Activated CD8-positive, alpha-beta memory T cell treated with anti-CD3 and anti-CD28 coated beads for 1 hour (primary cell): Measurements from ENCODE around the gene C11orf98.
"Not testable (repeated sequence)": the region's sequence is repeated elsewhere in the genome, so short reads cannot be mapped to it uniquely, and the experiment has no call there.

Experiments
- DNase-seq, 2 donors: peaks; one replicate each; pipeline ENCODE4 v3.0.0-alpha.2; 2020; ENCODE audit warnings: low read depth in 1 of 2; ENCODE audit errors: extremely low read depth in 1 of 2

Gene C11orf98

DNA sequence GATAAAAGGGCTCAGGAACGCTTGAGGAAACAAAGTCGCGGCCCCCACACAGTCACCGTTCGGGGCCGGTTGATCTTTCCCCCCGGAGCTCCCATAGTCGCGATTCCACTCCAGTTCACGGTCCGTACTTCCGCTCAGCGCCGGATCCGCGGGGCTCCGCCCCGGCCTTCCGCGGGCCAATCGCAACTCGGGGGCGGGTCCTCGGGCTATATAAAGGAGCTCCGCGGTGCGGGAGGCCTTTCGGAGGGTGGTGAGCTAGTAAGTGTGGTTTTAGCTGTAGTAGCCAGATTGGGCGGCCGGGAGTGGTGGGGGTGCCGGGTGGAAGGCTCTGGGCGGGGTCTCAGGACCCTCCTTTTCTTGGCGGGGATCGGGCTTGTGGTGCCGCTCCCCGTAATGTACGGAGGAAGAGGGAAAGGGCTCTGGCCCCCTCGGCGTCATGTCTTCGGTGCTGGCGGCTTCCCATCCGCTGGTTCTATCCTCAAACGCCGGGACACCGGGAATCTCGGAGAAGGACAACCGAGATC, at the start of gene C11orf98, which contains the start of gene CSKMT:
Gene C11orf98 (minus strand): TSS at position 136 of the 524 bp plus-strand sequence. CDS start 41 bp downstream, at position 95.
Gene CSKMT (plus strand): TSS at position 238 of the 524 bp plus-strand sequence. CDS start 568 bp downstream, outside the sequence.
- DNase-seq, result peak; percentile 90 to 91

DNA sequence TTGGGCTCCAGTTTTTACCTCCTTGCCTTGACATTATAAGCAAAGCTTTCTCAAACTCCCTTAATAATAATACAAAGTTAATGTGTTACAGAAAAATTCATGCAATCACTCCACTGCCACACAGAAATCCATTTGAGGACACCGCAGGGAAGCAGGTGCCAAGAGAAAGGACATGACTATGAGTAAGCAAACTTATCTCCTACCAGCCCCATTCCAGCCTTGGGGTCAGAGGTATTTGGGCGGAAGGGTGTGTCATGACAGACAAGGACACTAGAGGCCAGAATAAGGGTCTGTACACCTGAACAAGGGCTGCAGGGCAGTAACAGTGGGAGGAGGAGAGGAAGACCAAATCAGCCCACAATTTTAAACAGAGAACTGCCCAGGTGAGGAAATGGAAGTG, 48.3 kb upstream of the C11orf98 start:
- no peak for DNase-seq

DNA sequence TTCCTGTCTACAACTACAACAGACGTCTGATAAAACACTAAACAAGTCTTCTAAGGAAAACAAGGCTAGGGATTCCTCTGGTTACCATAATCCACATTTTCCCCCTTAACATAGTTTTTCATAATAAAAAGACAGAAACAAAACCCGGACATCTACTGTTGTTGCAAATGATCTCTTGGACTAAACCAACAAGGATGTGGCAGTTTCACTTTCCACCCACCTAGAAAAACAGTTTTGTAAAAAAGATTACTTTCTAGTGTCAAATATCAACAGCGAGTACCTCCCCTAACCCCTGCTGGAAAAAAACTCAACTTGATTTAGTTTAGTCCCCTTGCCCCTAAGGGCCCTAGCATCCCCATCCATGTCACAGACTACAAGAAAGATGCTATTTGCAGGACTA, 47.9 kb upstream of the C11orf98 start:
- DNase-seq, result no peak

DNA sequence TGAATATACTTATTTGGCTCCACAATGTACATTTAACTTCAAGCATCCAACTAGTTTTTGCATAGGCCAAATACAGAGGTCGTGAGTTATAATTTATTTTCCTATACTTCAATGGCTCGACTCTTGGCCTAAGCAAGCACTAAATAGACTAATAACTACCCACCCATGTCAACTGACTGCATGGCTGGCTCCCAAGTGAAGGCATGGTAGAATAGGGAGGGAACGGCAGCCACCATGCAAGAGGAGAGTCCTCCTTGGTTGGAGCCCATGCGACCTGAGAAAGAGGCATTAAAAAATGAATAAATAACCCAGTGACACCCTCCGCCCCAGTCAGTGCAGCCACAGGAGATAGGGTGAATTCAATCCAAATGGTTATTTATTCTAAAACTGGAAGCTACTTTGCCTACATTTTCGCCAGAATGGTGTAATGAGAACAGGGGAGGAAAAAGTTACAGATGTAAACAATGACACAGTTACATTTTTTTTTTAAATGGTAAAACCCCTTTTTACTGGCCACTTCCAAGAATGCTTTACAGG, 47.3 kb upstream of the C11orf98 start:
- no peak for DNase-seq

DNA sequence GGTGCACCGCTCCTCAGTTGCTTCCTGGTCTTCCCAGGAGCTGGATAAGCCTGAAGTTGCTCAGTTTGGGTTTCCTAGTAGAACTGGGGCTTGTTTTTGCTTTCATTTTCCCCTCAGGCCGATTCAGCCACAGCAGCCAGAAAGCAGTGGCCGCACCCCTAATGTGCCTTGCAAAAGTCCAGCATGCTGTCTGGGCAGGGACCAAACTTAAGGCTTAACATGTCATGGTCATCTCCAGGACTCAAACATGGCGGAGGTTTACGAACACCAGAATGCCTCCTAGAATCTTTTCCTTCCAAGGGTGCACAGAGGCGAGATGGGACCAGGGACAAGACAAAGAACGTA, 45.0 kb upstream of the C11orf98 start:
- DNase-seq, result no peak

DNA sequence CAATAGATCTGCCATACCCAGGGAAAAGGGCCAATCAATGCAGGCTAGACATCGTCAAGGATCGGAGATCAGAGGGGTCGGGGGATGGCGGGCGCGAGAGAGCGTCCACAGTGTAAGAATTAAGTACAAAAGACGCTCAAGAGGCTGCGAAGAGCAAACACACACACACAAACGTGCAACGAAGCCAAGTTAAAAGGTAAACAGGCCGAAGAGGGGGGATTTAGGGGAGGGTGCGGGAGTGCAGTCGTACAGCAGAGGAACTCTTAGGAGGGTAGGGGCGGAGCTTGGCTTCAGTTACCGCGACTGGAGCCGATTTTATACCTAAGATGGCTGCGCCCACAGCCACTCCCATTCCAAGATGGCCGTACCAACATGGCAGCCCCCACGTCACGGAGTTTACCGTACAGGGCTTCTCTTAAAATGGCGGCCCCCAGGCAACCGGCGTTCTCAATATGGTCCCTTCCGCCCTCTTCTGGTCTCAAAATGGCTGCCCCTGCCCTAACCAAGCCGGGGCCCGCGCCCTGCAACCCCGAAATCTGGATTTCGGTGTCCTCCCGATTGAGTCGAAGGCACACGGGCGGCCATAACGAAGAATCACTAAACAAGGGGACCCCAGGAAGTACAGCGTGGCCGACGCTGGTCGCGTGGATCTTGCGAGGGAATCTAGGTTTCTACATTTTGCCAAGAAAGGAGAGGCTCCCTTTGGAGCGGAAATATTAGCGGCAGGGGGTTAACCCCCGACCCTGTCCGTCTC, 44.4 kb upstream of the C11orf98 start:
- DNase-seq, result peak; percentile 88 to 97

DNA sequence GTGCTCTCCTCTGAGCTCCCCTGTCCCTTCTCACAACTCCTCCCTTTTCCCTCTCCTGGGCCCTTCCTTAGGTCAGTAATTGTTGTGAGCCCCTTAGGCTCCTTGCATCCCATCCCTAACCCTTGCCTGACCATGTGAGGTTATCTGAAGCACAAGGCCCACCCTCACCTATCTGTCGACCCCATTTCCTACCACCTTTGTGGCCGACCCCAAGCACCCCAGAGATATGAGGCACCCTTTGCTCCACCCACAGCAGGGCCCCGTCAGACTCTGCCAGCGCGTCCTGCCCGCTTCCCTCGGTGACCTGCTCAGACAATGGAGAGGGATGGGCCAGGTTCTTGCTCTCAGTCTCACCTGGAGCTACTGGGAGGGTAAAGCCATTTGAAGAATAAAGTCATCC, 43.8 kb upstream of the C11orf98 start:
- DNase-seq, result peak in 1 of 2 donors; percentile 32

DNA sequence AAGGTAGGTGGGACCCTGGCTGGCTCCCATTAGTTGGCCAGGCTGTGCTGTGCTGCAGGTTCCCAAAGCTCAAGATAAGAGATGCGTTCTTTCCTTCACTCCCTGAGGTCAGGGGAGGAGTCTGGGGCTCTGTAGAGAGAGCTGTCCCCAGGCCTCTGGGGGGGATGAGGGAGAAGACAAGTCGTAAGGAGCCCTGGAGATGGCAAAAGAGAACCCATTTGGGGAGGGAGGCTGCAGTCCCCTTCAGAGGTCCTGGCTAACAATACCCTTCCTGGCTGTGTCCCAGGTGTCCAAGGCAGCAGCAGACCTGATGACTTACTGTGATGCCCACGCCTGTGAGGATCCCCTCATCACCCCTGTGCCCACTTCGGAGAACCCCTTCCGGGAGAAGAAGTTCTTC, 43.4 kb upstream of the C11orf98 start:
- DNase-seq, result no peak

DNA sequence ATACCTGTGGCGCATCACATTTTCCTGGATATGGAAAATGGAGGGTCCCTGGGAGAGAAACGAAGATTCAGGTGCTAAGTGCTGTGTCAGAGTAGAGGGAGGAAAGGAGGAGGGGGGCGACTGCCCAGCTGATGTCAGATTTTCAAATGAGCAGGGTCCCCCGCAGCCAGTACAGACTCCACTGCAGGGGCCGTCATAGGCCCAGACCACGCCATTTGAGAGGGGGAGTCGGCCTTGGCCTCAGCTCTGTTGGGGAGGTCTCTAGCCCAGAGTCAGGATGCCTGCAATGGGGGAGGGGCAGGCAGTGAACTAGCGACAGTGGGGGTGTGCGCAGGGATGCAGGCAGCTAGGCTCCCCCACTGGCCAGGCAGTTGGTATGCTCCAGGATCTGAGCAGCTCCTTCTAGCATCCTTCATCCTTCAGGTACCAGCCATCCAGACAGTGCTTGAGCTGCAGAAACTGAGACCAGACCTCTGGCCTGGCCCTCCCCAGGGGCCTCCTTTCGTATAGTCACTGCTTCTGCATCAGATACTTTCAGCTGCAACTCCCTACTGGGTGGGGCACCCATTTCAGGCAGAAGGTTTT, 42.4 kb upstream of the C11orf98 start, which contains the start of the genes BSCL2 and GNG3:
Gene BSCL2 (minus strand): TSS at position 148 of the 585 bp plus-strand sequence. CDS start 229 bp downstream, outside the sequence.
Gene GNG3 (plus strand): TSS at position 400 of the 585 bp plus-strand sequence. CDS start 620 bp downstream, outside the sequence.
- DNase-seq, result no peak

DNA sequence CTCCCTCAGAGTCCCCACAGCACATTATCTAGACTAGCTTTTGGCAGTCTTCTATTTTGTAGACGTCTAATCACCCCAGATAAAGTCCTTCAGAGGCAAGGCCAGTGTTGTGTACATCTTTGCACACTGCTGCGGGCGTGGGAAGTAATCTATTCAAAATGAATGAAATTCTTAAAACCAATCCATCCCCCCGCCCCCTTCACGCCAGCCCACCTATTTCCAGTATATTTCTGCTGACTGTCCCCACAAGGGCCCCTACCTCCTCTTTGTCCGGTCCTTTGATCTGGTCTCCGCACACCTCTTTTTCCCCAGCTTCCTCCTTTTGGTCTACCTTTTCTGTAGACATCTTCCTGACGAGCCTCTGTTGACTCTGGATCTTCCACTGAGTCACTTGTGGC, 41.8 kb upstream of the C11orf98 start:
- DNase-seq, result no peak

DNA sequence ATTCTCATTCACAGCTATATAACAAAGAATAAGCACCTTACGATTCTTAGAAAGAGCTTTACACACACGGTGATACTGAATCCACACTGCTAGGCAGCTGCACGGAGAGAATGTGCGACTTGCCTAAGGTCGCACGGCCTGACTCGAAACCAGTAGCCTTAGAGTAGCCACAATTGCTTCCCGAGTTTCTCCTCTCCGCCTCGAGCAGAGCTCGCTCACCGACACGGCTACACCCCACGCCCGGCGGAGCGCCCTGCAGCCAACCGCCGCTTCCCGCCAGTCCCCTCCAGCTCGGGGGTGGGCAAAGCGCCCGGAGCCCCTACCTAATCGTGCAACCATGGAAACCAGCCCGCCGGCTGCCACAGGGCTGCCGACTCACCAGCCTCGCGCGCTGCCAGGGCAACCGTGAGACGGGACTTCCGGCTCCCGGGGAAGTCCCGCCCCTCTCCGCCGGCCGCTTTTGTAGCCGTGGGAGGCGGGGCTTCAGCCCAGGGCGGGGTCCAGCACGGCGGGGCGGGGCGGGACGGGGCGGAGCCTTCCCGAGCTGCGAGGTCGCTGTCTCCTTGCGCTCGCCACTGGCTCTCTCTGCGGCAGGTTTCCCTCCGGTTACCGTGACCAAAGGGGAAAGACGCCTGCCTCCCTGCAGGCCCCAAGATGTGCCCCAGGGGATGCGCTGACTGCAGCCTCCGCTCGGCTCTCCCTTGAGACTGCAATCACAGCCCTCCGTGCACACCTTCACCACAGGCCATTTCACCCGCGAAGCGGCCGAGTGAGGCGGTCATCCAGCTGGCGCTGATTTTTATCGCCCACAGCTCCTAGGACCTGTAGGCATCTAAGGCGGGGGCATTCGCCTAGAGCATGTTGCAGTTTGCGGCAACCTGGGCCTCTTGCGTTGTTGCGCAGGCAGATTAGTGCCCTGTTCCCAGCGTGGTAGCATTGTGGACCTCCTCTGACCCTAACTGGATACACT, 41.2 kb upstream of the C11orf98 start:
- peak; percentile 87 to 94 for DNase-seq

DNA sequence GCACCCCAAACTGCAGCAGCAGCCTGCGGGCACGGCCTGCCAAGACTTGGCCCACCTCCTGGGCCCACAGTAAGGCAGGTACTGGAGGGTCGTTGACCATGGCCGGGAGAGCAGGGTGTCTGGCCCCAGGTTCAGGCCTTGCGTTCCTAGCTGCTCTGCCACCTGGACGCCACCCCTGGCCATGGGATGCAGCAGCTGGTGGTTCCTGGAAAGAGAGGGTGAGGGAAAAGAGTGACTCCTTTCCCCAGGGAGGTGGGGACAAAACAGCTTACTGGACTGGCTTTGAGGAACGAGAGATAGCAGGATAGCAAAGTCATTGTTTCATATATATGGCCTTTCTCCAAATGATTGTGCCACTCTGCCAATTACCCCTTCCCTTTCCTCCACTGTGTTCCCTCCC, 40.4 kb upstream of the C11orf98 start:
- DNase-seq, result no peak

DNA sequence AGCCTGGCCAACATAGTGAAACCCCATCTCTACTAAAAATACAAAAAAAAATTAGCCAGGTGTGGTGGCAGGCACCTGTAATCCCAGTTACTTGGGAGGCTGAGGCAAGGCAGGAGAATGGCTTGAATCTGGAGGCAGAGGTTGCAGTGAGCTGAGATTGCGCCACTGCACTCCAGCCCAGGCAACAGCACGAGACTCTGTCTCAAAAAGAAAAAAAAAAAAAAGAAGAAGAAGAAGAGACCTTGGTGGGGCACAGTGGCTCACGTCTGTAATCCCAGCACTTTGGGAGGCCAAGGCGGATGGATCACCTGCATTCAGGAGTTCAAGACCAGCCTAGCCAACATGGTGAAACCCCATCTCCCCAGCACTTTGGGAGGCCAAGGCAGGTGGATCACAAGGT, 38.9 kb upstream of the C11orf98 start:
- DNase-seq, result not testable (repeated sequence)

DNA sequence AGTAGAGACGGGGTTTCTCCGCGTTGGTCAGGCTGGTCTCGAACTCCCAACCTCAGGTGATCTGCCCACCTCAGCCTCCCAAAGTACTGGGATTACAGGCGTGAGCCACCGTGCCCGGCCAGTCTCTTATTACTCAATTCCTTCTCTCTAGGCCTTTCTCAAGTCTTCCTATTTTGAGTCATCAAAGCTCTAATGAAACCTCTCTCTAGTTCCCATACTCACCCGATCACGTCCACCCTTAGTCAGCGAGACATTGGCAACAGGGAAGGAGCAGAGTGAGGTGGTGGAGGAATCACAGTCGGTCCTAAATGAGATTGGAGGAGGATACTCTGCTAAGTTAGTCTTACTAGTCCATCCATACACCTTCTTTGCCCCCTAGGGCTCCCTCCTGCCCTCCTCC, 37.2 kb upstream of the C11orf98 start:
- DNase-seq, result no peak

DNA sequence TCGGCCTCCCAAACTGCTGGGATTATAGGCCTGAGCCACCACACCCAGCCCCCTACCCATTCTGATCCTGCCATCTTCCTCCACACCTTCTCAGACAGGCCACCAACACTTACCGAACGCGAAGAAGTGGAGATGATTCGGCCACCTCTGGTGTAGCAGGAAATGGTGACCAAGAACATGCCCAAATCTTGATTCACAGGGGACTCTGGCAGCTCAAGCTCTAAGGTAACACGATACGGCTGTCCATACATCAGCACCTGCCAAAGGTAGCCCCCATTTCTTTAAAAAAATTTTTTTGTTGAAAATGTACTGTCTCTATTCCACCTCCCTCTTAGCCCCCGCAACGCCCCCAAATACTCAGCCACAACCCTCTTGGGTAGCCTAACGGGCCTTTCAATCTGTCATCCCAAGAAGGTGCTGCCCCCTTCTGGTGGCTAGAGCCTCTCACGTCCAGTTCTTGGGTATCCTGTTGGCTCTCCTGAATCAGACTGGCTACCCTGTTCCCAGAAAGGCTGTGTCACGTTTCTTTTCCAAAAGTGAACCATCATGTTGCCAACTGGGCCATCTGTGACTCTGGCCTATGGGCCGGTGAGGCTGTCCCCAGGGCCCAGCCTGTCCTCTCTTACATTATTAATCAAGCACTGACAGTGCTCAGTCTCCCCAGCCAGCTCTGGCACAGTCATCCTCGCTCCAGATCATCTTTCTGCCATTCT, 29.6 kb upstream of the C11orf98 start:
- peak; percentile 49 to 69 for DNase-seq

DNA sequence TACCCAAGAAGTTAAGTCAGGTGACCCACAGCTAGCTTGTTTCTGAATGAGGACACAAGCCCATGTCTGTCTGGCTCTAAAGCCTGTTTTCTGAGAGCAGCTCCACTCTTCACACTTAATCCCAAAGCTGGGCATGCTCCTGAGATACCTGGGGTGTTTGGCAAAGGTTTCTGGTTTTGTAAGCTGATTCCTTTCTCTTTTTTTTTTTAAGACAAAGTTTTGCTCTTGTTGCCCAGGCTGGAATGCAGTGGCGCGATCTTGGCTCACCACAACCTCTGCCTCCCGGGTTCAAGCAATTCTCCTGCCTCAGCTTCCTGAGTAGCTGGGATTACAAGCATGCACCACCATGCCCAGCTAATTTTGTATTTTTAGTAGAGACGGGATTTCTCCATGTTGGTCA, 28.6 kb upstream of the C11orf98 start:
- DNase-seq, result not testable (repeated sequence)

DNA sequence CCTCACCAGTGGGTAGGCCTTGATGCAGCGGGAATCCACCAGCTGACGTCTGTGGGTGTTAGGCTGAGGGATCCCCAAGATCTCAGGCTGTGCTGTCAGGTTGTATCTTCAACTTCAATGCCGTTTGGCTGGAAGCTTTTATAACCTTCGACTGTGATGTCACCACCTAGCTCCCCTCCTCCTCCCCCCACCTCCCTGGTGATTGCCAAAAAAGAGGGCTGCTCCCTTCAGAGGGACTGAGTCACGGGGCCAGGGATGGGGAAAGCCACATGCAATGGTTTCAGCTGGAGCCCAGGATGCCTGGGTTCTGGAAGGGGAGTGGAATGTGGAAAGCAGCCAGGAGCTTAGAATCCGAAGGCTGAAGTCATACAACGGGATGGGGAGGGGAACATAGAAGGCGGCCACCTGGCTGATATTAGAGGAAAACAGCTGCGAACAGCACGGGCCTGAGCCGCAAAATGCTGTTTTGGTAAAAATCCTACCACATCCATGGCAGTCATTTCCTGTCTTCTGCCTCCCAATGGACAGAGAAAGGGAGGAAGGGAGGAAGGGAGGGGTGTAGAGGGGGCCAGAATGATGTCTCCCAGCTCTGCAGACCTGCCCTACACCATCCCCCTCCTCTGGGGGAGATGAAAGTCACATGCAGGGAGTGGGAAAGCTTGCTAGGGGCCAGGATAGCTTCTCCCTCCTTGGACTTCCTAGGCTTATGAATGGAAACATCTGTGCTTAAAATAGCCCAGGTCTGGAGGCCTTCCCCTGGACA, 24.6 kb upstream of the C11orf98 start, which contains the start of gene LRRN4CL:
Gene LRRN4CL (minus strand): TSS at position 110 of the 763 bp plus-strand sequence. CDS start 1,022 bp downstream, outside the sequence.
- DNase-seq, result no peak

DNA sequence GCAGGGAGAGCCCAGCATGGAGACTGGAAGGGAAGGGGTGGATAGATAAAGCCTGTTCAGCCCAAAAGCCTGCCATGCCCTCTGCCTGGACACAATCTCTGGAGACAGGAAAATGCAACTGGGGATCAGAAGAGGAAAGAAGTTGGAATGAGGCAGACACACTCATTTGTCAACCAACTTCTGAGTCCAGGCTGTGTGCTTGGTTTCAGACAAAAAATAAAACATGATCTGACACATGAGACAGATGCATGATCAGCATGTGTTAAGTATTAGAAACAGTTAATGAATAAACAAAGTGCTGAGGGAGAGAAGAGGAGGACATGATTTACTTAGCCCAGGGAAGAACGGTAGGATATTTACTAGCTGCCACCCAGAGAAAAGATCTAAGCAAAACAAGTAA, 23.5 kb upstream of the C11orf98 start:
- DNase-seq, result no peak
